Cortex of kidney (tissue), 1 donor: Measurements from ENCODE around the gene CFAP45.

ENCODE experiments used
- DNase-seq: peaks from one replicate; lab custom pipeline; 2025; lab: John Stamatoyannopoulos, UW

The CFAP45 gene

GRCh38 chr1:159853417-159854115 lies 46.4 kb downstream of the CFAP45 start:
- DNase-seq: no peak

GRCh38 chr1:159851407-159851806 lies 48.6 kb downstream of the CFAP45 start:
- DNase-seq: no peak

GRCh38 chr1:159849626-159850366 lies 50.2 kb downstream of the CFAP45 start:
- DNase-seq: no peak

GRCh38 chr1:159848326-159848725 lies 51.6 kb downstream of the CFAP45 start:
- DNase-seq: no peak

GRCh38 chr1:159847231-159847630 lies 52.7 kb downstream of the CFAP45 start:
- no peak for DNase-seq

GRCh38 chr1:159845751-159846629 lies 54.0 kb downstream of the CFAP45 start:
- DNase-seq: no peak

- DNase-seq: no peak
These were observed 56.5 kb downstream of the CFAP45 start for GRCh38 chr1:159843459-159843858.

GRCh38 chr1:159841749-159842148 lies 58.2 kb downstream of the CFAP45 start:
- no peak for DNase-seq

- DNase-seq: no peak
These were observed 60.7 kb downstream of the CFAP45 start for GRCh38 chr1:159839116-159839849.

GRCh38 chr1:159838715-159839114 lies 61.2 kb downstream of the CFAP45 start:
- DNase-seq: no peak

GRCh38 chr1:159835862-159836525 lies 64.0 kb downstream of the CFAP45 start:
- DNase-seq: no peak

GRCh38 chr1:159835356-159835755 lies 64.6 kb downstream of the CFAP45 start:
- no peak for DNase-seq

GRCh38 chr1:159832309-159832708 lies 67.7 kb downstream of the CFAP45 start:
- no peak for DNase-seq

- no peak for DNase-seq
These were observed 68.4 kb downstream of the CFAP45 start for GRCh38 chr1:159831412-159832141.

- DNase-seq: no peak
These were observed 69.2 kb downstream of the CFAP45 start for GRCh38 chr1:159830722-159831121.

- DNase-seq: no peak
These were observed 70.0 kb downstream of the CFAP45 start for GRCh38 chr1:159829822-159830465.

GRCh38 chr1:159829273-159829634 lies 70.7 kb downstream of the CFAP45 start:
- no peak for DNase-seq

- DNase-seq: no peak
These were observed 71.2 kb downstream of the CFAP45 start for GRCh38 chr1:159828581-159829272.

- DNase-seq: no peak
These were observed 71.8 kb downstream of the CFAP45 start for GRCh38 chr1:159828176-159828575.

- no peak for DNase-seq
These were observed 72.4 kb downstream of the CFAP45 start for GRCh38 chr1:159827549-159827948.
